KOPT-K1 (cell line): ENCODE measurements around the gene FGD5.

Source experiments
- H3K27ac ChIP-seq: fragments of 200-600 bp; sonication (generic); 2 replicates; pipeline ENCODE4 v1.5.1; 2016; ENCODE audit warnings: antibody characterized with exemption, mild to moderate bottlenecking, low read depth, low read length; ENCODE audit not compliant: poor library complexity, severe bottlenecking
- H3K36me3 ChIP-seq: fragments of 200-600 bp; sonication (generic); 2 replicates; pipeline ENCODE4 v1.5.1; 2017; ENCODE audit warnings: antibody characterized with exemption, mild to moderate bottlenecking, low read length, moderate library complexity; ENCODE audit not compliant: insufficient read depth
- H3K9me3 ChIP-seq: fragments of 200-600 bp; sonication (generic); 2 replicates; pipeline ENCODE4 v1.5.1; 2017; ENCODE audit warnings: antibody characterized with exemption, low read length, mild to moderate bottlenecking; ENCODE audit not compliant: insufficient read depth, poor library complexity, severe bottlenecking

The FGD5 gene

GRCh38 chr3:14844386-14845170, 25.8 kb downstream of the FGD5 start:
- Histone ChIP-seq H3K9me3 (no peaks in the 10 kb centered on the region), H3K36me3 (no peaks in the 10 kb centered on the region), H3K27ac (no peak overlapping the region)

- H3K27ac ChIP-seq, result no peak overlapping the region
- H3K9me3 ChIP-seq, result no peaks in the 10 kb centered on the region
- no peaks in the 10 kb centered on the region for H3K36me3 ChIP-seq
Observed at GRCh38 chr3:14845180-14845579, 26.4 kb downstream of the FGD5 start.

GRCh38 chr3:14845826-14846225, 27.1 kb downstream of the FGD5 start:
- Histone ChIP-seq H3K9me3 (no peaks in the 10 kb centered on the region), H3K27ac (no peak overlapping the region), H3K36me3 (no peaks in the 10 kb centered on the region)

- Histone ChIP-seq H3K27ac (no peak overlapping the region), H3K9me3 (no peaks in the 10 kb centered on the region), H3K36me3 (no peaks in the 10 kb centered on the region)
Observed at GRCh38 chr3:14846226-14846880, 27.6 kb downstream of the FGD5 start.

GRCh38 chr3:14847613-14848541, 29.1 kb downstream of the FGD5 start:
- H3K27ac ChIP-seq, result no peak overlapping the region
- H3K9me3 ChIP-seq, result no peaks in the 10 kb centered on the region

GRCh38 chr3:14848906-14849305, 30.1 kb downstream of the FGD5 start:
- Histone ChIP-seq H3K27ac (no peak overlapping the region), H3K9me3 (no peaks in the 10 kb centered on the region), H3K36me3 (no peaks in the 10 kb centered on the region)

More at GRCh38 chr3:14847613-14848541, 29.1 kb downstream of the FGD5 start:
- no peaks in the 10 kb centered on the region for H3K36me3 ChIP-seq

GRCh38 chr3:14849638-14850230, 31.0 kb downstream of the FGD5 start:
- no peaks in the 10 kb centered on the region for H3K36me3 ChIP-seq
- H3K9me3 ChIP-seq, result no peaks in the 10 kb centered on the region
- peak overlapping the region; percentile 1 for H3K27ac ChIP-seq

- peaks cover 6% of the 10 kb centered on the region for H3K9me3 ChIP-seq
- H3K27ac ChIP-seq, result no peak overlapping the region
- no peaks in the 10 kb centered on the region for H3K36me3 ChIP-seq
Observed at GRCh38 chr3:14852058-14852594, 33.4 kb downstream of the FGD5 start.

- H3K36me3 ChIP-seq, result no peaks in the 10 kb centered on the region
- H3K9me3 ChIP-seq, result peaks cover 6% of the 10 kb centered on the region
- H3K27ac ChIP-seq, result no peak overlapping the region
Observed at GRCh38 chr3:14852717-14853116, 34.0 kb downstream of the FGD5 start.

- Histone ChIP-seq H3K36me3 (no peaks in the 10 kb centered on the region), H3K27ac (no peak overlapping the region), H3K9me3 (peaks cover 6% of the 10 kb centered on the region)
Observed at GRCh38 chr3:14853271-14853951, 34.6 kb downstream of the FGD5 start.

- Histone ChIP-seq H3K9me3 (peaks cover 6% of the 10 kb centered on the region), H3K36me3 (no peaks in the 10 kb centered on the region), H3K27ac (no peak overlapping the region)
Observed at GRCh38 chr3:14857506-14857905, 38.7 kb downstream of the FGD5 start.

- Histone ChIP-seq H3K36me3 (no peaks in the 10 kb centered on the region), H3K9me3 (peaks cover 6% of the 10 kb centered on the region), H3K27ac (no peak overlapping the region)
Observed at GRCh38 chr3:14858105-14858504, 39.3 kb downstream of the FGD5 start.

- H3K27ac ChIP-seq, result no peak overlapping the region
- H3K36me3 ChIP-seq, result no peaks in the 10 kb centered on the region
- H3K9me3 ChIP-seq, result peaks cover 6% of the 10 kb centered on the region
Observed at GRCh38 chr3:14859880-14860279, 41.1 kb downstream of the FGD5 start.

- no peaks in the 10 kb centered on the region for H3K36me3 ChIP-seq
- H3K27ac ChIP-seq, result no peak overlapping the region
- peaks cover 2% of the 10 kb centered on the region for H3K9me3 ChIP-seq
Observed at GRCh38 chr3:14861031-14861430, 42.3 kb downstream of the FGD5 start.
